B cell (primary cell): ENCODE measurements around the gene CACNA1H. TPM values are rescaled to one million over a fixed set of nuclear protein-coding genes. Genes with fewer than 3 reads are reported as not detected.

Experiments
- ATAC-seq: fragments of 200-7000 bp; cut with Tn5 transposase; one replicate; pipeline ENCODE4 v1.10.0; 2021; ENCODE audit warnings: low read depth, mild to moderate bottlenecking, moderate number of reproducible peaks, moderate library complexity
- CTCF ChIA-PET: fragments of 350-600 bp; sonication (Branson Sonifier 250); formaldehyde crosslinking; loops from one replicate; lab custom pipeline; 2021; ENCODE audit warnings: antibody characterized with exemption, inconsistent platforms; lab: Charles Lee
- POLR2A ChIA-PET: fragments of 350-600 bp; sonication (Branson Sonifier 250); formaldehyde crosslinking; loops from one replicate; lab custom pipeline; 2021; ENCODE audit warnings: antibody characterized with exemption; lab: Charles Lee
- DNase-seq: peaks from one replicate; pipeline ENCODE4 v3.0.0; 2013
- H2AFZ ChIP-seq: 2 replicates; pipeline ENCODE4 v1.6.1; 2012; ENCODE audit warnings: mild to moderate bottlenecking, low read depth, low read length; ENCODE audit not compliant: insufficient read depth, poor library complexity, severe bottlenecking
- H3K27ac ChIP-seq, 2 donors: 1 replicate in 1 of 2; 2 replicates in 1 of 2; pipeline ENCODE4 v1.5.1; 2012 to 2013; ENCODE audit warnings: low read length in 2 of 2, mild to moderate bottlenecking in 2 of 2, moderate library complexity in 1 of 2
- H3K27me3 ChIP-seq, 4 experiments: fragments of 200-600 bp in 1 of 4; sonication (generic) in 1 of 4; replicated peaks in 1 of 4; 1 replicate in 2 of 4; 2 replicates in 2 of 4; pipeline versions ENCODE4 v1.6.1 to v1.7.0; 2013 to 2016; ENCODE audit warnings: low read length in 3 of 4, mild to moderate bottlenecking in 2 of 4, mixed read lengths in 1 of 4, moderate library complexity in 1 of 4; ENCODE audit not compliant: insufficient read depth in 4 of 4, control insufficient read depth in 3 of 4; ENCODE audit errors: control extremely low read depth in 1 of 4
- H3K36me3 ChIP-seq, 2 experiments: replicated peaks in 1 of 2; 1 replicate in 1 of 2; 2 replicates in 1 of 2; pipeline versions ENCODE4 v1.6.1 to v1.7.1; 2013; ENCODE audit warnings: low read length in 1 of 2; ENCODE audit not compliant: insufficient read depth in 2 of 2, control insufficient read depth in 1 of 2; ENCODE audit errors: control extremely low read depth in 1 of 2, extremely low read depth in 1 of 2
- H3K4me1 ChIP-seq, 2 donors: fragments of 200-600 bp in 1 of 2; sonication (generic) in 1 of 2; 1 replicate in 1 of 2; 2 replicates in 1 of 2; pipeline versions ENCODE4 v1.5.1 to v1.6.1; 2013 to 2017; ENCODE audit warnings: low read length in 2 of 2; ENCODE audit not compliant: control insufficient read depth in 2 of 2, insufficient read depth in 2 of 2
- H3K4me2 ChIP-seq: replicated peaks from 2 replicates; pipeline ENCODE3; 2012; ENCODE audit warnings: mild to moderate bottlenecking, low read depth, low read length; ENCODE audit not compliant: poor library complexity, severe bottlenecking
- H3K4me3 ChIP-seq, 5 experiments: fragments of 200-600 bp in 1 of 5; sonication (generic) in 1 of 5; 1 replicate in 3 of 5; 2 replicates in 2 of 5; pipeline versions ENCODE4 v1.5.1 to v1.7.0; 2011 to 2016; ENCODE audit warnings: low read length in 4 of 5, mild to moderate bottlenecking in 4 of 5, low read depth in 2 of 5, control low read depth in 1 of 5, moderate library complexity in 1 of 5; ENCODE audit not compliant: insufficient read depth in 1 of 5; ENCODE audit errors: control extremely low read depth in 1 of 5, extremely low read depth in 1 of 5
- H3K79me2 ChIP-seq: fragments of 200-600 bp; sonication (generic); one replicate; pipeline ENCODE4 v1.6.0; 2016; ENCODE audit warnings: low read length; ENCODE audit not compliant: control insufficient read depth, insufficient read depth
- H3K9ac ChIP-seq: fragments of 200-600 bp; sonication (generic); 2 replicates; pipeline ENCODE4 v1.6.1; 2017; ENCODE audit warnings: mild to moderate bottlenecking, low read length, moderate library complexity
- H3K9me3 ChIP-seq, 3 donors: one replicate each; pipeline versions ENCODE4 v1.6.1 to v1.7.1; 2013; ENCODE audit warnings: low read length in 2 of 3; ENCODE audit not compliant: control insufficient read depth in 2 of 3, insufficient read depth in 1 of 3; ENCODE audit errors: control extremely low read depth in 1 of 3
- H4K20me1 ChIP-seq: 2 replicates; pipeline ENCODE4 v1.6.0; 2012; ENCODE audit warnings: mild to moderate bottlenecking, low read length; ENCODE audit not compliant: insufficient read depth, control insufficient read depth, poor library complexity, severe bottlenecking
- H3K27ac Mint-ChIP-seq: one replicate; pipeline ENCODE4 v1.8.0; 2021; ENCODE audit warnings: mixed read lengths
- H3K27me3 Mint-ChIP-seq: one replicate; pipeline ENCODE4 v1.8.0; 2021; ENCODE audit warnings: mixed read lengths
- H3K4me1 Mint-ChIP-seq: one replicate; pipeline ENCODE4 v1.8.0; 2021; ENCODE audit warnings: mixed read lengths
- H3K4me3 Mint-ChIP-seq: one replicate; pipeline ENCODE4 v1.8.0; 2021; ENCODE audit warnings: mixed read lengths
- H3K9me3 Mint-ChIP-seq: one replicate; pipeline ENCODE4 v1.8.0; 2022; ENCODE audit warnings: mixed read lengths; ENCODE audit not compliant: insufficient read depth
- CTCF ChIP-seq: fragments of 200-600 bp; IDR thresholded peaks from one replicate; pipeline ENCODE4 v1.8.0; 2022; ENCODE audit warnings: antibody characterized with exemption, mild to moderate bottlenecking
- EZH2 ChIP-seq: IDR thresholded peaks from 2 replicates; pipeline ENCODE4 v1.6.1; 2012; ENCODE audit warnings: borderline replicate concordance, low read depth, mild to moderate bottlenecking, moderate library complexity, low read length; ENCODE audit not compliant: insufficient read depth, poor library complexity, severe bottlenecking
- WGBS: methylation state at CpG from one replicate; pipeline ENCODE4 v1.1.5; 2013; ENCODE audit warnings: missing lambda C conversion rate; ENCODE audit not compliant: insufficient coverage; 5-methylcytosine and 5-hydroxymethylcytosine counted together
- intact Hi-C: fragments of 100-400 bp; cut with micrococcal nuclease; formaldehyde crosslinking; loops from one replicate; pipeline ENCODE4 v1.10.0; 2022
- polyA plus RNA-seq: library from polyadenylated mRNA; depleted of rRNA; stranded (reverse); fragments of >200 nt; gene quantifications from 2 replicates; pipeline ENCODE4 v1.2.3, GENCODE V29; 2012
- total RNA-seq, 2 donors: library from RNA; stranded (reverse); fragments of 120-200 nt in 1 of 2; gene quantifications; 1 replicate in 1 of 2; 2 replicates in 1 of 2; pipeline versions ENCODE4 v1.2.3 to v1.2.4, GENCODE V29; 2013 to 2022

The CACNA1H gene
- total and polyA plus RNA-seq, 2 donors (not counting 1 experiment from before 2014, with no cell fraction given) = 0.05 to 0.10 TPM

GRCh38 chr16:1159973-1160772, 7.3 kb downstream of the CACNA1H start:
- peaks cover 6% of the 10 kb centered on the region for H3K27me3 Mint-ChIP-seq

More at GRCh38 chr16:1159973-1160772, 7.3 kb downstream of the CACNA1H start:
- ChIA-PET POLR2A (no interaction called here), CTCF (no interaction called here)
- 77% methylated on average over 56 of the region's 56 CpGs for WGBS
- no peak overlapping the region for H3K4me3 ChIP-seq
- peaks cover 0 to 2% of the 10 kb centered on the region in 2 donors for H3K4me1 ChIP-seq
- DNase-seq (no peak), ATAC-seq (no peak)
- no peak overlapping the region for H3K27ac Mint-ChIP-seq
- H3K27ac ChIP-seq = no peak overlapping the region
- H3K27me3 ChIP-seq = peaks cover 0 to 24% (median 5%) of the 10 kb centered on the region in 4 experiments
- H3K9me3 ChIP-seq = peaks cover 0 to 3% (median 0%) of the 10 kb centered on the region in 3 donors
- TF ChIP-seq CTCF (no peak), EZH2 (no peak)
- H4K20me1 ChIP-seq = no peaks in the 10 kb centered on the region
- H3K36me3 ChIP-seq = no peaks in the 10 kb centered on the region
- H3K9ac ChIP-seq = no peak overlapping the region
- intact Hi-C loops = no loop called here
- no peaks in the 10 kb centered on the region for H3K79me2 ChIP-seq
- no peak overlapping the region for H3K4me2 ChIP-seq
- no peaks in the 10 kb centered on the region for H3K9me3 Mint-ChIP-seq
- H3K4me1 Mint-ChIP-seq = no peaks in the 10 kb centered on the region
- H3K4me3 Mint-ChIP-seq = no peak overlapping the region
- H2AFZ ChIP-seq = no peak overlapping the region
